Loucy (cell line): ENCODE data around the gene LYRM4.

ENCODE experiments used
- H2AFZ ChIP-seq: fragments of 200-600 bp; sonication (generic); 2 replicates; pipeline ENCODE4 v1.6.0; 2016; ENCODE audit warnings: antibody characterized with exemption, mild to moderate bottlenecking, low read length, moderate library complexity
- H3F3A ChIP-seq: fragments of 200-600 bp; 2 replicates; pipeline ENCODE4 v1.6.0; 2016; ENCODE audit warnings: antibody characterized with exemption, low read depth, mild to moderate bottlenecking
- H3K27me3 ChIP-seq: fragments of 200-600 bp; sonication (generic); 2 replicates; pipeline ENCODE4 v1.6.1; 2014; ENCODE audit warnings: low read length, mild to moderate bottlenecking; ENCODE audit not compliant: insufficient read depth, poor library complexity, severe bottlenecking
- H3K36me3 ChIP-seq: fragments of 200-600 bp; sonication (generic); 2 replicates; pipeline ENCODE4 v1.6.1; 2016; ENCODE audit warnings: low read length; ENCODE audit not compliant: insufficient read depth
- H3K4me1 ChIP-seq: fragments of 200-600 bp; sonication (generic); 2 replicates; pipeline ENCODE4 v1.5.1; 2014; ENCODE audit warnings: low read length, mild to moderate bottlenecking; ENCODE audit not compliant: insufficient read depth, poor library complexity, severe bottlenecking
- H3K4me2 ChIP-seq: fragments of 200-600 bp; sonication (generic); 2 replicates; pipeline ENCODE4 v1.6.0; 2014; ENCODE audit warnings: antibody characterized with exemption, low read length, low read depth, mild to moderate bottlenecking; ENCODE audit not compliant: poor library complexity, severe bottlenecking
- H3K4me3 ChIP-seq: fragments of 200-600 bp; sonication (generic); 2 replicates; pipeline ENCODE4 v1.5.1; 2014; ENCODE audit warnings: low read length, mild to moderate bottlenecking, mixed read lengths; ENCODE audit not compliant: poor library complexity, severe bottlenecking
- H3K79me2 ChIP-seq: fragments of 200-600 bp; sonication (generic); 2 replicates; pipeline ENCODE4 v1.6.1; 2014; ENCODE audit warnings: low read length; ENCODE audit not compliant: insufficient read depth
- H3K9ac ChIP-seq: fragments of 200-600 bp; sonication (generic); 2 replicates; pipeline ENCODE4 v1.6.0; 2014; ENCODE audit warnings: mild to moderate bottlenecking, low read depth, low read length, moderate library complexity; ENCODE audit not compliant: poor library complexity, severe bottlenecking
- H3K9me2 ChIP-seq: fragments of 200-600 bp; sonication (generic); replicated peaks from 2 replicates; pipeline ENCODE4 v1.6.1; 2016; ENCODE audit warnings: low read depth, low read length, mixed read lengths
- H3K9me3 ChIP-seq: fragments of 200-600 bp; sonication (generic); 2 replicates; pipeline ENCODE4 v1.6.1; 2014; ENCODE audit warnings: mild to moderate bottlenecking, antibody characterized with exemption, low read length, low read depth; ENCODE audit not compliant: insufficient read depth
- H4K20me1 ChIP-seq: fragments of 200-600 bp; sonication (generic); 2 replicates; pipeline ENCODE4 v1.6.0; 2014; ENCODE audit warnings: antibody characterized with exemption, low read length, mild to moderate bottlenecking; ENCODE audit not compliant: insufficient read depth, poor library complexity, severe bottlenecking
- CTCF ChIP-seq: fragments of 200-600 bp; sonication (generic); conservative IDR thresholded peaks from 2 replicates; pipeline ENCODE4 v1.5.1; 2014; ENCODE audit warnings: mild to moderate bottlenecking, antibody characterized with exemption, low read length
- EZH2phosphoT487 ChIP-seq: fragments of 200-600 bp; IDR thresholded peaks from 2 replicates; pipeline ENCODE4 v1.6.1; 2018; ENCODE audit warnings: antibody characterized with exemption, mild to moderate bottlenecking, moderate library complexity, borderline replicate concordance

Gene LYRM4

DNA sequence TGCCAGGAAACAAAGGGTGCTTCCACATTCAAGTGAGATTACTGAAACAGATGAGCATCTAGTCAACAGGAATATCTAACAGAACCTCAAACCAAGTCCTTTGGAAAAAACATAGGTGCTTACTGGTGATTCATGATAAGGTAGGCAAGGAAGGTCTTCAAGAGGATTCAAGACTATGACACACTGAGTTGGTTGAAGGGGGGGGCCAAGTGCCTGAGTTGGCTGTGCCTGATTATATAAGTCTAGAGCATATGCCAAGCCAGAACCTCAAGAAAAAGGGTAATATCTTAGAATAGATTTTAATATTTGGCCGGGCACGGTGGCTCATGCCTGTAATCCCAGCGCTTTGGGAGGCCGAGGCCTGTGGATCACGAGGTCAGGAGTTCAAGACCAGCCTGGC lies 63.7 kb downstream of the LYRM4 start:
- Histone ChIP-seq H3K9ac (no peak overlapping the region), H3K27me3 (no peaks in the 10 kb centered on the region), H3K4me1 (peaks cover under 1% of the 10 kb centered on the region), H3F3A (no peaks in the 10 kb centered on the region), H3K4me3 (no peak overlapping the region), H2AFZ (no peak overlapping the region), H4K20me1 (no peaks in the 10 kb centered on the region), H3K36me3 (no peaks in the 10 kb centered on the region), H3K79me2 (no peaks in the 10 kb centered on the region), H3K9me3 (no peaks in the 10 kb centered on the region), H3K9me2 (no peaks in the 10 kb centered on the region), H3K4me2 (no peak overlapping the region)
- TF ChIP-seq EZH2phosphoT487 (no peak), CTCF (no peak)

GRCh38 chr6:5192135-5192794 lies 68.5 kb downstream of the LYRM4 start:
- H3K36me3 ChIP-seq: no peaks in the 10 kb centered on the region
- H3K79me2 ChIP-seq: no peaks in the 10 kb centered on the region
- H2AFZ ChIP-seq: no peak overlapping the region
- H3K27me3 ChIP-seq: no peaks in the 10 kb centered on the region
- H3K4me2 ChIP-seq: no peak overlapping the region
- no peak for TF ChIP-seq EZH2phosphoT487
- no peak for TF ChIP-seq CTCF
- H3K9me2 ChIP-seq: no peaks in the 10 kb centered on the region
- H4K20me1 ChIP-seq: no peaks in the 10 kb centered on the region
- no peak overlapping the region for H3K4me3 ChIP-seq
- H3K4me1 ChIP-seq: peaks cover 2% of the 10 kb centered on the region
- no peaks in the 10 kb centered on the region for H3K9me3 ChIP-seq
- no peak overlapping the region for H3K9ac ChIP-seq
- no peaks in the 10 kb centered on the region for H3F3A ChIP-seq

DNA sequence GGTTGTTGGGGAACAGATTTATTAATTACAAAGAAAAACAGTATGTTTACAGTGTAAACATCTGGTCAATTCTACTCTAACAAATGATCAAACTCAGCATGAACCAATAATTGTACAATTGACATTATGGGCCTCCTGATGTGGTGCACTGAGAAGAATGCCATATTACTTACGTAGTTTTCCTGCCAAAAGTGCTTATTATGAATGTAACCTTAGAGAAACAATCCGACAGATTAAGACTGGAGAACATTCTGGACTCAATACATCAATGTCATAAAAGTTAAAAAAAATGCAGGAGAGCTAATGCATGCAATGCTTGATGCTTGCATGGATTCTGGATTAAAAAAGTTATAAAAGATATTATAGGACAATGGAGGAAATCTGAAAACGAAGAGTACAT lies 69.0 kb downstream of the LYRM4 start:
- Histone ChIP-seq H3K4me1 (peaks cover 2% of the 10 kb centered on the region), H3K9me3 (no peaks in the 10 kb centered on the region), H3K36me3 (no peaks in the 10 kb centered on the region), H3K4me3 (no peak overlapping the region), H2AFZ (no peak overlapping the region), H3K27me3 (no peaks in the 10 kb centered on the region), H3K9me2 (no peaks in the 10 kb centered on the region), H3K4me2 (no peak overlapping the region), H3F3A (no peaks in the 10 kb centered on the region), H3K79me2 (no peaks in the 10 kb centered on the region), H3K9ac (no peak overlapping the region), H4K20me1 (no peaks in the 10 kb centered on the region)
- TF ChIP-seq CTCF (no peak), EZH2phosphoT487 (no peak)
